H9 (cell line): ENCODE results near the gene PLXND1. TPM values are rescaled to one million over a fixed set of nuclear protein-coding genes. Genes with fewer than 3 reads are reported as not detected.

Experiments used
- DNase-seq: peaks from one replicate; pipeline ENCODE4 v3.0.0-alpha.2; 2017
- H2AFZ ChIP-seq: one replicate; pipeline ENCODE4 v1.6.1; 2013; ENCODE audit warnings: mild to moderate bottlenecking, low read length, control low read depth, moderate library complexity
- H2AK5ac ChIP-seq: 2 replicates; pipeline ENCODE4 v1.6.1; 2013; ENCODE audit warnings: low read length, control low read depth, mixed read lengths; ENCODE audit not compliant: insufficient read length
- H2BK120ac ChIP-seq: one replicate; pipeline ENCODE4 v1.6.1; 2013; ENCODE audit warnings: low read depth, mild to moderate bottlenecking, low read length, control low read depth, inconsistent platforms; ENCODE audit not compliant: poor library complexity, severe bottlenecking
- H2BK12ac ChIP-seq: 2 replicates; pipeline ENCODE4 v1.6.1; 2013; ENCODE audit warnings: low read length, control low read depth, mixed read lengths, low read depth; ENCODE audit not compliant: insufficient read length
- H2BK15ac ChIP-seq: 2 replicates; pipeline ENCODE4 v1.6.1; 2013; ENCODE audit warnings: low read depth, low read length, control low read depth
- H2BK20ac ChIP-seq: one replicate; pipeline ENCODE4 v1.6.1; 2013; ENCODE audit warnings: low read depth, mild to moderate bottlenecking, low read length, control low read depth, inconsistent platforms; ENCODE audit not compliant: poor library complexity, severe bottlenecking
- H2BK5ac ChIP-seq: 2 replicates; pipeline ENCODE4 v1.6.1; 2013; ENCODE audit warnings: low read length, control low read depth, mixed read lengths; ENCODE audit not compliant: insufficient read length
- H3K14ac ChIP-seq: 2 replicates; pipeline ENCODE4 v1.6.1; 2013; ENCODE audit warnings: low read length, control low read depth; ENCODE audit not compliant: insufficient read depth
- H3K18ac ChIP-seq: 2 replicates; pipeline ENCODE4 v1.6.1; 2013; ENCODE audit warnings: low read depth, mild to moderate bottlenecking, mixed read lengths, low read length, control low read depth; ENCODE audit not compliant: insufficient read length
- H3K23ac ChIP-seq: 2 replicates; pipeline ENCODE4 v1.6.1; 2013; ENCODE audit warnings: low read length, control low read depth, mixed read lengths, low read depth; ENCODE audit not compliant: insufficient read length
- H3K23me2 ChIP-seq: 2 replicates; pipeline ENCODE4 v1.6.1; 2013; ENCODE audit warnings: low read depth, mild to moderate bottlenecking, mixed read lengths, low read length, control low read depth; ENCODE audit not compliant: insufficient read length, poor library complexity, severe bottlenecking
- H3K27ac ChIP-seq: 2 replicates; pipeline ENCODE4 v1.5.1; 2013; ENCODE audit warnings: low read length, control low read depth, mixed read lengths, low read depth; ENCODE audit not compliant: insufficient read length
- H3K27me3 ChIP-seq: 2 replicates; pipeline ENCODE4 v1.6.1; 2013; ENCODE audit warnings: low read length, control low read depth, inconsistent platforms; ENCODE audit not compliant: insufficient read depth
- H3K4ac ChIP-seq: 2 replicates; pipeline ENCODE4 v1.6.1; 2013; ENCODE audit warnings: low read depth, mild to moderate bottlenecking, control low read depth, inconsistent platforms, low read length, moderate library complexity
- H3K4me1 ChIP-seq: 2 replicates; pipeline ENCODE4 v1.6.1; 2013; ENCODE audit warnings: low read length, control low read depth, inconsistent platforms; ENCODE audit not compliant: insufficient read depth
- H3K4me2 ChIP-seq: 2 replicates; pipeline ENCODE4 v1.6.1; 2013; ENCODE audit warnings: low read length, control low read depth, mixed read lengths; ENCODE audit not compliant: insufficient read length, insufficient read depth
- H3K56ac ChIP-seq: 2 replicates; pipeline ENCODE4 v1.6.1; 2013; ENCODE audit warnings: low read depth, mild to moderate bottlenecking, mixed read lengths, low read length, control low read depth; ENCODE audit not compliant: insufficient read length
- H3K79me1 ChIP-seq: 2 replicates; pipeline ENCODE4 v1.6.1; 2013; ENCODE audit warnings: low read depth, mild to moderate bottlenecking, moderate library complexity, low read length, control low read depth, inconsistent platforms; ENCODE audit not compliant: insufficient read depth, poor library complexity, severe bottlenecking
- H3K79me2 ChIP-seq: 2 replicates; pipeline ENCODE4 v1.6.1; 2013; ENCODE audit warnings: low read length, control low read depth, inconsistent platforms; ENCODE audit not compliant: insufficient read depth
- H3K9ac ChIP-seq: 2 replicates; pipeline ENCODE4 v1.6.1; 2013; ENCODE audit warnings: low read length, control low read depth, mixed read lengths; ENCODE audit not compliant: insufficient read length; ENCODE audit errors: extremely low read depth
- H3K9me3 ChIP-seq: one replicate; pipeline ENCODE4 v1.6.1; 2013; ENCODE audit warnings: low read depth, low read length, inconsistent platforms; ENCODE audit not compliant: control insufficient read depth
- H3T11ph ChIP-seq: one replicate; pipeline ENCODE4 v1.6.1; 2013; ENCODE audit warnings: mild to moderate bottlenecking, low read length, control low read depth, inconsistent platforms
- H4K20me1 ChIP-seq: one replicate; pipeline ENCODE4 v1.6.1; 2013; ENCODE audit not compliant: control insufficient read depth, insufficient read length, insufficient read depth
- H4K5ac ChIP-seq: 2 replicates; pipeline ENCODE4 v1.6.1; 2013; ENCODE audit warnings: low read depth, mild to moderate bottlenecking, mixed read lengths, low read length, control low read depth; ENCODE audit not compliant: insufficient read length
- H4K8ac ChIP-seq: replicated peaks from 2 replicates; pipeline ENCODE4 v1.6.1; 2013; ENCODE audit warnings: low read length, control low read depth, mixed read lengths, low read depth; ENCODE audit not compliant: insufficient read length
- H4K91ac ChIP-seq: 2 replicates; pipeline ENCODE4 v1.6.1; 2013; ENCODE audit warnings: low read depth, mild to moderate bottlenecking, moderate library complexity, mixed read lengths, low read length, control low read depth; ENCODE audit not compliant: insufficient read length
- H3K27ac Mint-ChIP-seq, 3 experiments: 2 replicates in 2 of 3; 3 replicates in 1 of 3; pipeline ENCODE4 v1.8.0; 2020 to 2021; ENCODE audit warnings: mixed read lengths in 3 of 3, mild to moderate bottlenecking in 1 of 3, moderate library complexity in 1 of 3
- H3K27me3 Mint-ChIP-seq: 2 replicates; pipeline ENCODE4 v1.8.0; 2021; ENCODE audit warnings: low read depth, mild to moderate bottlenecking, moderate library complexity, mixed read lengths
- H3K36me3 Mint-ChIP-seq, 3 experiments: 2 replicates in 2 of 3; 3 replicates in 1 of 3; pipeline ENCODE4 v1.8.0; 2020 to 2021; ENCODE audit warnings: low read depth in 3 of 3, mixed read lengths in 3 of 3; ENCODE audit not compliant: insufficient read depth in 1 of 3
- H3K4me1 Mint-ChIP-seq, 2 experiments: 2 replicates each; pipeline ENCODE4 v1.8.0; 2020; ENCODE audit warnings: mixed read lengths in 2 of 2
- H3K4me3 Mint-ChIP-seq, 2 experiments: 2 replicates in 1 of 2; 3 replicates in 1 of 2; pipeline ENCODE4 v1.8.0; 2020 to 2021; ENCODE audit warnings: mild to moderate bottlenecking in 2 of 2, mixed read lengths in 2 of 2, moderate library complexity in 1 of 2
- H3K9me3 Mint-ChIP-seq, 2 experiments: 2 replicates in 1 of 2; 3 replicates in 1 of 2; pipeline ENCODE4 v1.8.0; 2020; ENCODE audit warnings: mild to moderate bottlenecking in 2 of 2, mixed read lengths in 2 of 2, moderate library complexity in 1 of 2
- WGBS: extraction: QIAGEN DNeasy Blood & Tissue Kit; methylation state at CpG from one replicate; pipeline ENCODE4 v1.1.7; 2013; ENCODE audit warnings: missing lambda C conversion rate, low lambda C conversion rate, mixed read lengths; ENCODE audit not compliant: insufficient read length; ENCODE audit errors: extremely low coverage; 5-methylcytosine and 5-hydroxymethylcytosine counted together
- total RNA-seq: library from RNA; stranded (reverse); gene quantifications from 2 replicates; pipeline ENCODE4 v1.2.1, GENCODE V29; 2021
- TF ChIP-seq, protein P1 (sequence below): fragments of 200-600 bp; sonication (generic); conservative IDR thresholded peaks from 3 replicates; pipeline ENCODE4 v1.8.0; 2021; ENCODE audit warnings: antibody characterized with exemption, mild to moderate bottlenecking

The PLXND1 gene
- total RNA-seq, 1 experiment from 2014 or later: 50.9 TPM

GRCh38 chr3:129612534-129613366 lies 6.3 kb upstream of the PLXND1 start:
- Histone ChIP-seq H3K56ac (no peak overlapping the region), H3K9me3 (no peaks in the 10 kb centered on the region), H2BK5ac (no peak overlapping the region), H2BK20ac (no peak overlapping the region), H2BK120ac (no peak overlapping the region), H3K23me2 (no peaks in the 10 kb centered on the region), H3K27me3 (no peaks in the 10 kb centered on the region), H4K91ac (no peak overlapping the region), H3K79me2 (no peaks in the 10 kb centered on the region), H4K5ac (no peak overlapping the region), H3K4me2 (no peak overlapping the region), H3K18ac (no peak overlapping the region), H4K20me1 (no peaks in the 10 kb centered on the region), H3K27ac (no peak overlapping the region), H3K14ac (no peak overlapping the region; the same call in 1 of the 2 replicates), H3K4ac (no peak overlapping the region), H3K23ac (no peak overlapping the region), H2BK12ac (no peak overlapping the region), H3K9ac (no peak overlapping the region), H3K79me1 (no peaks in the 10 kb centered on the region), H4K8ac (no peak overlapping the region), H3T11ph (no peak overlapping the region), H2BK15ac (no peak overlapping the region), H2AK5ac (no peak overlapping the region), H3K4me1 (peaks cover 2% of the 10 kb centered on the region), H2AFZ (no peak overlapping the region)
- no CpG with 5 or more reads among the region's 16 CpGs for WGBS
- no peak for DNase-seq
- Mint-ChIP-seq H3K9me3 (no peaks in the 10 kb centered on the region), H3K27me3 (peaks cover 8% of the 10 kb centered on the region; the same call in 1 of the 2 replicates), H3K4me1 (peaks cover 17 to 18% of the 10 kb centered on the region in 2 experiments), H3K4me3 (no peak overlapping the region), H3K36me3 (no peaks in the 10 kb centered on the region; a peak in 2 of 7 replicates), H3K27ac (peak overlapping the region in 1 of 3 experiments; percentile 5; a peak in 2 of 7 replicates)
- TF ChIP-seq, protein P1, sequence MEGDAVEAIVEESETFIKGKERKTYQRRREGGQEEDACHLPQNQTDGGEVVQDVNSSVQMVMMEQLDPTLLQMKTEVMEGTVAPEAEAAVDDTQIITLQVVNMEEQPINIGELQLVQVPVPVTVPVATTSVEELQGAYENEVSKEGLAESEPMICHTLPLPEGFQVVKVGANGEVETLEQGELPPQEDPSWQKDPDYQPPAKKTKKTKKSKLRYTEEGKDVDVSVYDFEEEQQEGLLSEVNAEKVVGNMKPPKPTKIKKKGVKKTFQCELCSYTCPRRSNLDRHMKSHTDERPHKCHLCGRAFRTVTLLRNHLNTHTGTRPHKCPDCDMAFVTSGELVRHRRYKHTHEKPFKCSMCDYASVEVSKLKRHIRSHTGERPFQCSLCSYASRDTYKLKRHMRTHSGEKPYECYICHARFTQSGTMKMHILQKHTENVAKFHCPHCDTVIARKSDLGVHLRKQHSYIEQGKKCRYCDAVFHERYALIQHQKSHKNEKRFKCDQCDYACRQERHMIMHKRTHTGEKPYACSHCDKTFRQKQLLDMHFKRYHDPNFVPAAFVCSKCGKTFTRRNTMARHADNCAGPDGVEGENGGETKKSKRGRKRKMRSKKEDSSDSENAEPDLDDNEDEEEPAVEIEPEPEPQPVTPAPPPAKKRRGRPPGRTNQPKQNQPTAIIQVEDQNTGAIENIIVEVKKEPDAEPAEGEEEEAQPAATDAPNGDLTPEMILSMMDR: no peak
